Esophagus muscularis mucosa (tissue), 4 donors: ENCODE data around the gene TBC1D9B. TPM values are rescaled to one million over a fixed set of nuclear protein-coding genes. Genes with fewer than 3 reads are reported as not detected.

Experiments
- DNase-seq: peaks from one replicate; pipeline ENCODE4 v3.0.0-alpha.2; 2017; ENCODE audit errors: extremely low spot score
- H3K27ac ChIP-seq, 4 donors: fragments of 200-600 bp; sonication (generic); replicated peaks in 1 of 4; 1 replicate in 3 of 4; 2 replicates in 1 of 4; pipeline ENCODE4 v1.5.1; 2016 to 2019; ENCODE audit warnings: mild to moderate bottlenecking in 1 of 4
- H3K27me3 ChIP-seq, 4 donors: fragments of 200-600 bp; sonication (generic); one replicate each; pipeline versions ENCODE4 v1.5.1 to v1.6.0; 2016 to 2019
- H3K36me3 ChIP-seq, 4 donors: fragments of 200-600 bp; sonication (generic); one replicate each; pipeline ENCODE4 v1.5.1; 2016 to 2019
- H3K4me1 ChIP-seq, 4 donors: fragments of 200-600 bp; sonication (generic); one replicate each; pipeline ENCODE4 v1.5.1; 2016 to 2019
- H3K4me3 ChIP-seq, 4 donors: fragments of 200-600 bp; sonication (generic); 1 replicate in 2 of 4; 2 replicates in 2 of 4; pipeline ENCODE4 v1.5.1; 2016 to 2019; ENCODE audit warnings: mild to moderate bottlenecking in 4 of 4, moderate library complexity in 1 of 4
- H3K9me3 ChIP-seq, 4 donors: fragments of 200-600 bp; sonication (generic); 1 replicate in 3 of 4; 2 replicates in 1 of 4; pipeline ENCODE4 v1.5.1; 2016 to 2019
- EP300 ChIP-seq: sonication (generic); formaldehyde crosslinking; IDR thresholded peaks from one replicate; pipeline ENCODE4 v1.6.1; 2017; ENCODE audit warnings: antibody characterized with exemption
- POLR2A ChIP-seq: fragments of 450-650 bp; IDR thresholded peaks from one replicate; pipeline ENCODE4 v1.6.1; 2017; ENCODE audit warnings: antibody characterized with exemption, moderate library complexity, mild to moderate bottlenecking, low read depth
- POLR2AphosphoS5 ChIP-seq, 2 donors: sonication (generic); formaldehyde crosslinking; IDR thresholded peaks; one replicate each; pipeline ENCODE4 v1.6.1; 2017; ENCODE audit warnings: antibody characterized with exemption in 2 of 2
- WGBS: methylation state at CpG from one replicate; pipeline ENCODE4 v1.1.5; 2018; 5-methylcytosine and 5-hydroxymethylcytosine counted together
- intact Hi-C: fragments of 100-400 bp; cut with DNase I; formaldehyde crosslinking; loops from one replicate; pipeline ENCODE4 v1.15.1; 2023
- total RNA-seq, 4 donors: library from RNA; depleted of rRNA; stranded (reverse); fragments of >200 nt; gene quantifications; one replicate each; pipeline versions ENCODE4 v1.1.0 to v1.2.1, GENCODE V29; 2016
- TF ChIP-seq, protein P1 (sequence below), 3 experiments: fragments of 200-600 bp in 2 of 3; fragments of 450-650 bp in 1 of 3; sonication (generic) in 2 of 3; IDR thresholded peaks; one replicate each; pipeline ENCODE4 v1.5.1; 2017 to 2019; ENCODE audit warnings: antibody characterized with exemption in 3 of 3, mild to moderate bottlenecking in 2 of 3, moderate library complexity in 1 of 3

TBC1D9B gene
- total RNA-seq, 4 donors from 2014 or later = 80.2 to 229 (median 143) TPM

DNA sequence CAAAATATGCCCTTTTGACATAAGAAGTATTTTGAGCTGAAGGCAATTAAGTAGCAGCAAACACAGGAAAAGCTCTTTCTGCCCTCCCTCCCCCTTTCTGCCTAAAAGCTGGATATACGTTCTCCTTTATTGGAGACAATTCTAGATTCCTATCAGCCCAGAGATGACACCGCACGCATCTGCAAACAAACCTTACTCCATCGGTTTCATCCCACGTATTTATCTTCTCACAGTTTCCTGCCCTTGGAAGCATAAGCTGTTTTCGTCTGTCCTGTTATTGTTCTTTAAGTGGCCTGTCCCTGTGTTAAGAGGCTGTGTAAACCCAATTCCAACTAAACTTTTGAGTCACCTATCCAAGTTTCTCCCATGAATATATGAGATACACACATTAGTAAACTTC is 11.8 kb downstream of the TBC1D9B start:
- no peaks in the 10 kb centered on the region for H3K9me3 ChIP-seq
- WGBS = 84% methylated on average over 6 of the region's 6 CpGs
- no peaks in the 10 kb centered on the region for H3K4me1 ChIP-seq
- H3K27ac ChIP-seq = no peak overlapping the region
- DNase-seq = no peak
- no peaks in the 10 kb centered on the region for H3K27me3 ChIP-seq
- TF ChIP-seq POLR2A (no peak), EP300 (no peak), POLR2AphosphoS5 (IDR thresholded peaks at IDR 0.05) (no peak)
- TF ChIP-seq, protein P1, sequence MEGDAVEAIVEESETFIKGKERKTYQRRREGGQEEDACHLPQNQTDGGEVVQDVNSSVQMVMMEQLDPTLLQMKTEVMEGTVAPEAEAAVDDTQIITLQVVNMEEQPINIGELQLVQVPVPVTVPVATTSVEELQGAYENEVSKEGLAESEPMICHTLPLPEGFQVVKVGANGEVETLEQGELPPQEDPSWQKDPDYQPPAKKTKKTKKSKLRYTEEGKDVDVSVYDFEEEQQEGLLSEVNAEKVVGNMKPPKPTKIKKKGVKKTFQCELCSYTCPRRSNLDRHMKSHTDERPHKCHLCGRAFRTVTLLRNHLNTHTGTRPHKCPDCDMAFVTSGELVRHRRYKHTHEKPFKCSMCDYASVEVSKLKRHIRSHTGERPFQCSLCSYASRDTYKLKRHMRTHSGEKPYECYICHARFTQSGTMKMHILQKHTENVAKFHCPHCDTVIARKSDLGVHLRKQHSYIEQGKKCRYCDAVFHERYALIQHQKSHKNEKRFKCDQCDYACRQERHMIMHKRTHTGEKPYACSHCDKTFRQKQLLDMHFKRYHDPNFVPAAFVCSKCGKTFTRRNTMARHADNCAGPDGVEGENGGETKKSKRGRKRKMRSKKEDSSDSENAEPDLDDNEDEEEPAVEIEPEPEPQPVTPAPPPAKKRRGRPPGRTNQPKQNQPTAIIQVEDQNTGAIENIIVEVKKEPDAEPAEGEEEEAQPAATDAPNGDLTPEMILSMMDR (IDR thresholded peaks at IDR 0.05) = no peak
- H3K36me3 ChIP-seq = peaks cover 67 to 100% (median 97%) of the 10 kb centered on the region in 4 donors
- H3K4me3 ChIP-seq = no peak overlapping the region
- intact Hi-C loops = no loop called here

DNA sequence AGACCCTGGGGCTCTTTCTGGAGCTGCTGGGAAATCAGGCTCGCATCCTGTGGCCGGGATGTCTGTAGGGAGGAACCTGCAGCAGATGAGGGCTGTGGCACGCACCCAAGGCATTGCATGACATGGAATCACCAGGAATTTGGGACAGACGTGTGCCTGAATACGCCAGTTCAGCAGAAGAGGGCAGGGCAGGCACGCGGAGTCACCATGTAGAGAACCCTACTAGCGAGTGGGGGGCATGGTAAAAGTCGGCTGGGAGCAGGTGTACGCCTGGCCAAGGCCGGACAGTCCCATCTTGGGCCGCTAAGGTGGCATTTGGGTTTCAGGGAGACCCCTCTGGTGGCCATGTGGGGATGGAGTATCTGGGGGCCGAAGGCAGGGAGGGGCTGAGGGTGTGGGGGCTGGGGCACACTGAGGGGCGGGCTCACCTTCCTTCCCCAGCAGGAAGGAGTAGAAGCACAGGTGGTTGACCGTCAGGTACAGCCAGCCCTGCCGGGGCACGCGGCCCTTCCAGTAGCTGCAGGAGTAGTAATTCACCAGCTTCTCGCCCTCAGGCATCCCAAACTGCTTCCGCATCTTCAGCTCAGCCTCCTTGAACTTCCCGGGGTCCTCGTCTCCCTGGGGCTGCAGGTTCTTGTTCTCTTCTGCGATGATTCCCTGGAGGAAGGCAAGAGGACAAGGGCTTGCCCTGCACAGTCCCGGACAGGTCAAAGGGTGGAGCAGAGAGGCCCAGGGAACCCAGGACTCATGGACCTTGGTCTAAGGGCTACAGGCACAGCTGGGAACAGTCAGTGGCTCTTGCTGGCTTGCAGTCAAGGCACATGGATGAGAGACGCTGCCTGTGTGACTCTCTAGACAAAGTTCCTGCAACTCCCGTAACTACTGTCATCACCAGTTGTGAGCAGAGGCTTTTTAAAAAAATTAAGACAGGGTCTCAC is 13.5 kb downstream of the TBC1D9B start:
- intact Hi-C loops = no loop called here
- H3K27me3 ChIP-seq = no peaks in the 10 kb centered on the region
- H3K9me3 ChIP-seq = no peaks in the 10 kb centered on the region
- H3K27ac ChIP-seq = no peak overlapping the region
- TF ChIP-seq, protein P1 (IDR thresholded peaks at IDR 0.05) = no peak
- TF ChIP-seq POLR2AphosphoS5 (IDR thresholded peaks at IDR 0.05) = no peak
- no peak for TF ChIP-seq EP300
- TF ChIP-seq POLR2A = no peak
- H3K4me1 ChIP-seq = no peaks in the 10 kb centered on the region
- DNase-seq = no peak
- H3K4me3 ChIP-seq = no peak overlapping the region
- H3K36me3 ChIP-seq = peaks cover 79 to 100% (median 100%) of the 10 kb centered on the region in 4 donors
- WGBS = 95% methylated on average over 25 of the region's 26 CpGs

DNA sequence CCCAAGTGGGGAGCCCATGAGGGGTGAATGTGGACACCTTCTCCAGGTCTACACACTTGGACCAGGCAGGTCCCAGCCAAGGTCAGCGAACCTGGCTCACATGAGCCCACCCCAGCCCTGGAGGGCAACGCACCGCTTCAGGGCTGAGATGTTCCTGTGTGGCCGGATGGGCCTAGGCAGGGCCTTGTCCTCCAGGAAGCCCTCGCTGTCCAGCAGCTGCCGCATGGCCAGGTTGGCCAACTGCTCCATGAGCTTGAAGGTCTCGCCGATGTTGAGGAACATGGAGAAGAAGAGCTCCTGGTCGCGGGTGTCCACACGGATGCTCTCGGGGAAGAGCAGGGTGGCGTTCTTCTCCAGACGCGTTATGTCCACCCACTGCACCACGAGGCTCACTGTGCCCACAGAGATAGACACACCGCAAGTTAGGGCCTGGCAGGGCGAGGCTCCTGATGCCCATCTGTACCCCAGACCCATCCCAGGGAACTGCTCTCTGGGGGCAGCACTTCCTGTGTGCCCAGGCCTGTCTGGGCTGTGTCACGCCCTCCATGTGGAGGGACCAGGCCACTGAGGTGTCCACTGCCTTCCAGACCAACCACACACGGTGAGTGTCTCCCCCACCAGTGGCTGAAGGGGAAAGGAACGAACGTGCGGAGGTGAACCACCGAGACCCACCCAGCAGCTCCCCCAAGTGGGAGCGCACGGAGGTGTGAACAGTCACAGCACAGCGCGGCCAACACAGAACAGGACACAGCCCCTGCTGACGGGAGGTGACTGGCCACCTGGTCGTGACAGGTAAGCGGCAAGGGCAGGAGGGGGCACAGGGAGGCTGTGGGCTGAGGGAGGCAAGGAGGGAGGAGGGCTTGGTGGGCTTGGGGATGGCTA is 14.4 kb downstream of the TBC1D9B start:
- H3K36me3 ChIP-seq = peaks cover 76 to 100% (median 100%) of the 10 kb centered on the region in 4 donors
- no peaks in the 10 kb centered on the region for H3K27me3 ChIP-seq
- TF ChIP-seq, protein P1 (IDR thresholded peaks at IDR 0.05) = no peak
- no peak for TF ChIP-seq POLR2A
- TF ChIP-seq EP300 = no peak
- TF ChIP-seq POLR2AphosphoS5 (IDR thresholded peaks at IDR 0.05) = no peak

DNA sequence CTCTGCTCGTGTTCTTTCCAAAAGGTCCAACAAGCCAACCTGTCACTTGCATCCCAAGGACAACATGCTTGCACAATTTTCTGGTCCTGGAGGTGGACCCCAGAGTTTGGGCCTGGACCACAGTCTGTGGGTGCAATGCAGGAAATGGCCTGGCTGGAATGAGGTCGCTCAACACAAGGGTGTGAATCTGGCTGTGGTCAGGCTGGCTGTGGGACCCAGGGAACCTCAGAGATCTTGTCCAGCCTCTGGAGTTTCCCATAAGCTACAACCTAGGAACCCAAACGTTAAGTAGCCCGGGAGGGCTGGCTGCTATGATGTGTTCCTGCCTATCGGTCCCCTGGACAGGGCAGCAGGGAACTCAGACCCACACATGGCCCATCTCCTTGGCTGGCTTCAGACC is 15.4 kb downstream of the TBC1D9B start:
- TF ChIP-seq EP300 (no peak), POLR2AphosphoS5 (IDR thresholded peaks at IDR 0.05) (no peak), POLR2A (no peak)
- TF ChIP-seq, protein P1 (IDR thresholded peaks at IDR 0.05) = no peak
- H3K27me3 ChIP-seq = no peaks in the 10 kb centered on the region
- peaks cover 71 to 100% (median 100%) of the 10 kb centered on the region in 4 donors for H3K36me3 ChIP-seq
- H3K27ac ChIP-seq = no peak overlapping the region
- H3K9me3 ChIP-seq = no peaks in the 10 kb centered on the region
- DNase-seq = no peak
- 81% methylated on average over 4 of the region's 5 CpGs for WGBS
- H3K4me3 ChIP-seq = no peak overlapping the region
- no peaks in the 10 kb centered on the region for H3K4me1 ChIP-seq
- intact Hi-C loops = no loop called here

More for the DNA sequence above, 14.4 kb downstream of the TBC1D9B start:
- Histone ChIP-seq H3K4me3 (no peak overlapping the region), H3K4me1 (no peaks in the 10 kb centered on the region), H3K27ac (no peak overlapping the region), H3K9me3 (no peaks in the 10 kb centered on the region)
- no peak for DNase-seq
- intact Hi-C loops = no loop called here
- 83% methylated on average over 23 of the region's 31 CpGs for WGBS
